OCI-LY3 (cell line): ENCODE measurements around the gene LIME1.

ENCODE experiments used
- CTCF ChIP-seq: fragments of 200-600, 300-600 bp; sonication (generic); IDR thresholded peaks from 2 replicates; pipeline ENCODE4 v1.5.1; 2014; ENCODE audit warnings: antibody characterized with exemption, low read length, low read depth
- EZH2phosphoT487 ChIP-seq: fragments of 200-600 bp; shearing (Covaris generic); IDR thresholded peaks from 2 replicates; pipeline ENCODE4 v1.6.1; 2018; ENCODE audit warnings: antibody characterized with exemption, mixed run types, low read depth

DNA sequence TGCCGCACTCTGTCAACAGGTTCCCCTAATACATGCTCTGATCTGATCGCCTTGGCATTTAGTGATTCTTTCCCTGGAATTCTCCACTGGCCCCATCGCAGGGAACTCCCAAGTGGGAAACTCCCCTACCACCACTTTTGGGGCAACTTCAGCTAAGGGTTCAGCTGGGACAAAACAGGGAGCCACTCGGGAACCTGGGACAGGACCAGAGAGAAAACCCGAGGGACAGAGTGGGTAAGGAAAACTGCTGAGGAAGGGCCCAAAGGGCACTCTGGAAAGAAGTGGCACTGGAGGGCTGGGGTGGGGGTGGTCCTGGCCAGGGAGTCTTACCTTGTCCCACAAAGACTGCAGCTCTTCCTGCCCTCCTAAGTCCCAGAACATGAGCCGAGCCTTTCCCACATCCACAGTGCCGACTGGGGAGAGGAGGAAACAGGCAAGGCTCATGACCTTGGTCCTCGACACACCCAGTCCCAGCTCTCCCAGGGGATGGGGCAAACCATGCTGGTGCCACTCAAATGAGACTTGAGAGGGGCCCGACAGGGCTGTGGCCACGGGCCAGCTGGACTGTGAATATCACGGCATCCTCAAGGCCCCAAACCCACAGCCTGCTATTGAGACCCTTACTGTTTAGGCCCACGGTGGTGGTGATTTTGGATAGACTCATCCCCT lies 30.3 kb upstream of the LIME1 start:
- TF ChIP-seq EZH2phosphoT487 = no peak
- TF ChIP-seq CTCF = no peak
